T follicular helper cell (primary cell): ENCODE measurements around the gene AAR2.

Experiments
- DNase-seq: peaks from one replicate; pipeline ENCODE4 v3.0.0-alpha.2; 2020; ENCODE audit warnings: low read depth

The AAR2 gene

DNA sequence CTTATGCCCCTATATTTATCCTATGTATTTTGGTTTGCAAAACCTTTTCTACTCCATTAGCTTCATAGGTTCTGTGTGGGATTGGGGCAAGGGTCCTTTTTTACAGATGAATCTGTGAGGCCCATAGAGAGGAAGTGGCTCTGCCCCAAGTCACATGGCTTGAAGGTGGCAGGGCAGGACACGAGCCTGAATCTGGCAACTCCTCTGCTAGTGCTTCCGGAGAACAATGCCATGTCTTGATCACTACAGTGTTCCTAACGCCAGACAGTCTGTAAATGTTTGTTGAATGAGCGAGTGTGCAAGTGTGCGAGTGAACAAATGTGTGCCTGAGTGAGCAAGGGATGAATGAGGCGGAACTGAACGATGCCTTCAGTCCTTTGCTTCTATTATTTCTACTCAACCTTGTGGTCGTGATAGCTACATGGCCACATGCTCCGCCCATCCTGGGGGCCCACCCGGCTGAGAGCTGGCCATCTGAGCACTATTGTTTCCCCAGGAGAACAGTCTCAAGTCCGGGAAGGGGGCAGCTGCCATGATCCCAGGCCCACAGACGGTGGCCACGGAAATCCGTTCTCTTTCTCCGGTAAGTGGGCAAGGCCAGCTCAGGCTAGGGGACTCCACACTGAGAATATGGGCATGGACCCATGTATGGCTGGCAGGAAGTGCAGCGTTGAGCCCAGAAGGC is 17.8 kb upstream of the AAR2 start:
- DNase-seq = no peak

DNA sequence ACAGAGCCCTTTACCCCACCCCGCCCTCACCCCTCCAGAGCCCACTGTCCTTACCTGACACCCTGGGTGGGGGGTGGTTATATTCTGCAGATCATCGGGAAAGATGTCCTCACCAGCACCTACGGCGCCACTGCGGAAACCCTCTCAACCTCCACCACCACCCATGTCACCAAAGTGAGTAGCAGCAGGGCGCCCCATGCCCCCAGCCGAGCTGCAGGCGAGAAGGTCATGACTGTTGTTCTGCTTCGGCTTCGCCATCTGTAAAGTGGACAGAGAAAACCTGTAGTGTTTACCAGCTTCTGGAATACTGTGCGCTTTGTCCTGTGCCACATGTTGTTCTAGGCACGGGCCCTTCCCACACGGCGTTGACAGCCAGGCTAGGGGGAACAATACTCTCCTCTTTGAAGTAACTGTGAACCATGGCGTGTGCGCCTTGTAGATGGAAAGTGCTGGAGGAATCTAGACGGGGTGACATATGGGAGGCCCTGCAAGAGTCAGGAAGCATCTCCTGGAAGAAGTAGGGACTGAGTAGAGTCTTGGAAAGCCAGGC is 16.5 kb upstream of the AAR2 start:
- no peak for DNase-seq

DNA sequence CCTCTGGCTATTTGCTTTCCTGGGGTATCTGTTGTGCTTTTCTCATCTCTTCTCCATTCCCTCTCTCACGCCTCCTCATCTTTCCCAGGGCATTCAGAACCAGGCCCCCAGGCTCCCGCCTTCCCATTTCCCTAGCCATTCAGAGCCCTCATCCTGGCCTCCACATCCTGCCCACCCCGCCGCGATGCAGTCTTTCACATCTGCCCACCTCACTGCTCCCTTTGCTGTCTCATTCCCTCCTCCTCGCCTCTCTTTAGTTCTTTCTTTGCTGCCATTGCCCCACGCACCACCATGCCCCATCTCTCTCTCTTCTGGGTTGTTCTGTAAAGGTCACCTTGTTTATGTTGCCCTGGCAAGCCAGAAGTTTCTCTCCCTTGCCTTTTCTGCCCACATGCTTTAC is 10.6 kb upstream of the AAR2 start:
- DNase-seq = no peak

DNA sequence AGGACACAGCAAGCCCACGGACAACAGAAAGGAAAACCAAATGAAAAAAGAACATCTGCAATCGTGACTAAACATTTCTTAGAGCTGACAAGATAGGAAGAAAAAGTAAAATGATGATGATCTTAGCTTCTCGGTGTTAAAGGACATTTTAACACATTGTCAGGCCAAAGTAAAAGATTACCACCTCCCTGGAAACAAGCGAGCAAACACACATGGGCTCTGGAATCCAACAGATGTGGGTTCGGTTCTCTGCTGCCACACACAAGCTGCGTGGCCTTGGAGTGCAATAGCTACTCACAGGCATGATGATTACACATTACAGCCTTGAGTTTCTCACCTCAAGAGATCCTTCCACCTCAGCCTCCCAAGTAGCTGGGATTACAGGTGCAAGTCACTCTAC is 7.5 kb upstream of the AAR2 start:
- no peak for DNase-seq

DNA sequence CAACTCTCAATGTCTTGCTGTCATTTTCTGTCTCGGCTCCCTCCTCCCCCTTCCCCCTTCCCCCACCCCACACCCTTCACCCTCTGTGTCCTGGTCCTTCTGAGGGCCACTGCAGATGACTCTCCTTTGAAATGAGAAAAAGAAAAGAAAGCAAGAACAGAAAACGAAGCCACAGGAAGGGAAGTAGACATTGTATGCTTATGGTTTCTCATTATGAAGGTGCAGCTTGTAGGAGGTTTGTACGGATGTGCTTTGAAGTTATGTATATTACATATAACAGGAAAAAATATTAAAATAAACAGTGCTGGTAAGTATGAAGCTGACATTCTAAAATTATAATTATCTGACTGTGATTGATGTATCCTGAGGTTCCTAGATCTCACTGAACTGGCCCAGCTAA is 6.3 kb upstream of the AAR2 start:
- no peak for DNase-seq

DNA sequence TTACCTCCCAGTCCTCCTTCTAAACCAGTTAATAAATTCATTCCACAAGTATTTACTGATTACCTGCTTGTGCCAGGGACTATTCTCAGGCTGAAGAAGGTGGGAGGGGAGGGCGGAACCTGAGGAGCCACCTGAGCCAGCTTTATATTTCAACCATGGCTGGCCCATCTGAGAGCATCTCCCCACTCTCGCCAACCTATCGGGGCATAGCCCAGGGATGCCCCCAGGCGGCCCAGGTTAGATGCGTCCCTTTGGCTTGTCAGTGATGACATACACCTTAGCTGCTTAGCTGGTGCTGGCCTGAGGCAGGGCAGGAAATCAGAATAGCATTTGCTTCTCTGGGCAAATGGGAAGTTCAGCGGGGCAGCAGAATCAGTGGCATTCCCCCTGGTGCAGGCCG is 4.9 kb upstream of the AAR2 start:
- no peak for DNase-seq

DNA sequence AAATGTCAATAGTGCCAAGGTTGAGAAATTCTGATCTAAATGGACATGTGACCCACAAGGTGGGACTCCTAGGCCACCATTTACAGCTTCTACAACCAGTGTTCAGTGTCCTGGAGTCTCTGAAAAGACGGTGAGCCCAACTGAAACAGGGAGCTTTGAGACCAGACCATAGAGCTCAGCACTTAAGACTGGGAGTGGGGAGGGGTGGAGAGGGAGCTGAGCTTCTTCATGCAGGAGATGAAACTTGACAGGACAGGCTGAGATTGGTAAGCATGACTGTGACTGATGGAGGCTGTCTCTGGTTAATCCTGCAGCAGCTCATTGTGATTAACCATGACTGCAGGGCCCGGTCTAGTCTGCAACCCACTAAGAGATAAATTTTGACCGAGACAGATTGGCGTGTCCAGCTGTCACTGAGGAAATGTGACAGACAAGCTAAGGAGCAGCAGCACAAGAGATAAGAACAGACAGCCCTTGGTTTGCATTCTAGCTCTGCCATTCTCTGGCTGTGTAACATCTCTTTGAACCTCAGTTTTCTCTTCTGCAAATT is 1.4 kb upstream of the AAR2 start:
- DNase-seq = no peak

DNA sequence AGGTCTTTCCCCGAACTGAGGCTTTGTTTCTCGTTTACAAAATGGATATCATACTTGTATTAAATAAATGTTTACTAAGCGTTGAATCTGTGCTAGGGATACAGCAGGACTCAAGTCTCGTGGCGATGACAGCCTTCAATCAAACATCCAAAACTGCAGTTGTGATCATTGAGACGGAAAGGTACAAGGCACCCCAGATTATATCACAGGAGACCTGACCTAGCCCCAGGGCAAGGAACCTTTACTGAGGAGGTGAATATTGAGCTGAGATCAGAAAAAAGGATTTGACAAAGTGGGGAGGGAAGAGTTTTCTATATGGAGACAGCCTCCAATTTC is 476 bp downstream of the AAR2 start:
- no peak for DNase-seq

DNA sequence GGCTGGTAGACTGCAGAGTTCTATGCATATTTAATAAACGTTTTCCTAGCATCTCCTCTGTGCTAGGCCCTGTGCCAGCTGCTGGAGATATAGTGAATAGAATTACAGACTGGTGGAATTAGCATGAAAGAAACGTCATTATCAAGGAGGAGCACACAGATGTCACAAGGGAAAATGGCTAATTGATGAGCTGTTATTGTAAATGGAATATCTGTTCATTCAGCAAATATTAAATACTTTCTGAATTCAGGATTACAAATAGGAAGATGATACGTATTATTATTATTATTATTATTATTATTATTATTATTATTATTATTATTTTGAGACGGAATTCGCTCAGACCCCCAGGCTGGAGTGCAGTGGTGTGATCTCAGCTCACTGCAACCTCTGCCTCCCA is 1.2 kb downstream of the AAR2 start:
- no peak for DNase-seq

DNA sequence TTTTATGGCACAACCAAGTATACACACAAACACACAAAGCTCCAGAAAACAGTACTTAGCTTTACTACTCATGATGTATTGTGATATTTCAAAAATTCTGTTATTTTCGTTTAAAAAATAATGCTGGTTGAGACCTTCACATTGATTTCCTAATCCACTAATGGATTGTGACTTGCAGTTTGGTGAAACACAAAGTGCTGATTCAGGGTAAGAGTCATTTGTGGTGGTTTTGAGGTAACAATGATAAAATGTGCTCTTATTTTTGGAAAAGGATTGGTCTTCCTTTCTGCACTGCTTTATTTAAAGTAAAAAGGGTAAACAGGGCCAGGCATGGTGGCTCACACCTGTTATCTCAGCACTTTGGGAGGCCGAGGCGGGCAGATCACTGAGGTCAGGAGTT is 1.9 kb downstream of the AAR2 start:
- DNase-seq = no peak

DNA sequence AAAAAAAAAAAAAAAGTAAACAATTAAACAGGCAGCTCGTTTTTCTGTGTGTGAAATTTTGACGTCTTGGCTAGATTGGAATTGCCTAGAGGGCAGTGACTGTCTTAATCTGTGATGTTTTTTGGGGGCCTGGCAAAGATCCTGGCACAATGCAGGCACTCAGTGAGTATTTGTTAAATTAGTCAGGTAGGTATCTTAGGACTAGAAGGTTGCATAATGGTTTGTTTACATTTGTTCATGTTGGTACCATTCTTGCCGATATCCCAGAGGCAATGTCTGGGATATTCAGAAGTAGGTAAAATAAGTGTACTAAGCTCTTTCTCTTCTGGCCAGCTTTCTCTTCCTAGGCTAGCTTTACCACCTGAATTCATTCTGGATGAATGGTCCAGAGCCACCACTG is 2.5 kb downstream of the AAR2 start:
- DNase-seq = no peak

DNA sequence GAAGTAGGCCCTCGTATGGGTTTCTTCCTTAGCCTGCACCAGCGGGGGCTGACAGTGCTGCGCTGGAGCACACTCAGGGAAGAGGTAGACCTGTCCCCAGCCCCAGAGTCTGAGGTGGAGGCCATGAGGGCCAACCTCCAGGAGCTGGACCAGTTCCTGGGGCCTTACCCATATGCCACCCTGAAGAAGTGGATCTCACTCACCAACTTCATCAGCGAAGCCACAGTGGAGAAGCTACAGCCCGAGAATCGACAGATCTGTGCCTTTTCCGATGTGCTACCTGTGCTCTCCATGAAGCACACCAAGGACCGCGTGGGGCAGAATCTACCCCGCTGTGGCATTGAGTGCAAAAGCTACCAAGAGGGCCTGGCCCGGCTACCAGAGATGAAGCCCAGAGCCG is 3.8 kb downstream of the AAR2 start:
- no peak for DNase-seq

DNA sequence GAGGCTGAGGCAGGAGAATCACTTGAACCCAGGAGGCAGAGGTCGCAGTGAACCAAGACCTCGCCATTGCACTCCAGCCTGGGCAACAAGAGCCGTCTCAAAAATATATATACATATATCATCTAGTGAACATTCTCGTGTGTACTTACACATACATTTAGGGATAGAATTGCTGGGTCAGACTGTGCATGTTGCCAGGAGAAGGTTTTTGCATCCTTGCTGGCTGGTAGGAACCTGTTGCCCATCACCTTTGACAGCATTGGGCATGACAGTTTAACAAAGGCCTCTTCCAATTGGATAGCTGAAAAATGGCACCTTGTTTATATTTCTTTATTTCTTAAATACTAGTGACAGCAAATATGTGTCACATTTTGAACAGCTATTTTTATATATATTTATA is 5.4 kb downstream of the AAR2 start:
- DNase-seq = no peak

DNA sequence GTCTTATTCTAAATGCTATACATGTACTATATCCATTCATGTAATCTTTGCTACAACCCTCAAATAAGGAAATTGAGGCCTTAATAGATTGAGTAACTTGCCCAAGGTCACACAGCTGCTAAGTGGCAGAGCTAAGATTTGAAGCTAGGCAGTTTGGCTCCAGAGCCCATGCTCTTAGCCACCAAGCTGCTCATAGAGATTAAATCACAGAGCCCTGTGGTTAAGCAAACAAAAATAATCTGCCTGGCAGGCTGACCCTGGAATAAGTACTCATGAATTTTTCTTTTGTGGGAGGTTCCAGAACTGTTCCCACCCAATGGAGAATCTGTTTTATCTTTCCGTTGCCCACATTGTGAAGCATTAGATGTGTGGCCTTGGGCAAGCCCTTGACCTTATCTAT is 7.4 kb downstream of the AAR2 start:
- no peak for DNase-seq

DNA sequence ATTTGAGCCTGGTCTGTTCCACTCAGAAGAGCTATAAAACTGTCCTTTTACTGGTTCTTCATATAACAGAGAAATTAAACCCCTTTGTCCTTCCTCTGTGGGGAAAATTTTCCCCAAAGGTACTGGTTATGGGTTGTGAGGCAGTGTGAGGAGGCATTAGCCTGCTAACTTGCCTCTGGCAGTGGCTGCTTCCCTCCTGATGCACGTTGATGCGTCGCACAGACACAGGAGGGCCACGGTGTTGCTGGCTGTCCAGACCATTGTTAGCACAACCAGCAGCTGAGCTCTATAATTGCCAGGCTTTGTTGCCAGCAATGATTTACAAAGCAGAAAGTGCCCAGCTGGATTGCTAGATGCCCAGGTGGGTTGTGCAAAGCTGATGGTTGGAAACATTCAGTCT is 10.1 kb downstream of the AAR2 start:
- no peak for DNase-seq

DNA sequence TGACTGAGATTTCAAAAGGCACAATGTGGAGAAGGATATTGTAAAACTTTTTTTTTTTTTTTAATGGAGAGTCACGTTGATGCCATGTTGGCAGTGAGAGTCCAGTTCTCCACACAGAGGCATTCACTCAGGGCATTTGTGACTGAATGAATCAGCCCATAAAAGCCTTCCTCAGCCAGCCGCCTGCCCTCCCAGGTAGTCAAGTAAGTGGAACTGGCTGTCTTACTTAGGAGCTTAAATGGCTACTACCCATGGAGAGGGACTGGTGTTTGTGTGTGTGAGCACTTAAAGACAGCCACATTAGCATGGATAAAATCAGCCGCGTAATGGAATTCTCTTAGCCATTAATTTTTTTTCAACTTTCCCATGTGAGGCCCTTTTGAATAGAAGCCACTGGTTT is 12.6 kb downstream of the AAR2 start:
- DNase-seq = no peak

DNA sequence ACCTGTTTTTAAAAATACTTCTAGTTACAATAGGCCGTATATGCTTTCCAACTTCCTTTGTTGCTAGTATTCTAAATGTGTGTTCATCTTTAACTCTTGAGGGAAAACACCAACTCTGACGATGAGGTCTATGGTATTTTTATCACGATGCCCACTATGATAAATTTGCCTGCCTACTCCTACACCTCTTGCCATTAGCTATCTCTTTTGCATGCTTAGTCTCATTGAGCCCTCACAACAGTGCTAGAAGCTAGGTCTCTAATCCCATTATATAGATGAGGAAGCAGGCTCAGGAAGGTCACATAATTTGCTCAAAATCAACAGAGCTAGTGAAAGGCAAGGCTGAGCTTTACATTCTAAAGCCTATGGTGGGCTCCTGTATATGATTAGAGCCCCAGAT is 13.2 kb downstream of the AAR2 start:
- no peak for DNase-seq

DNA sequence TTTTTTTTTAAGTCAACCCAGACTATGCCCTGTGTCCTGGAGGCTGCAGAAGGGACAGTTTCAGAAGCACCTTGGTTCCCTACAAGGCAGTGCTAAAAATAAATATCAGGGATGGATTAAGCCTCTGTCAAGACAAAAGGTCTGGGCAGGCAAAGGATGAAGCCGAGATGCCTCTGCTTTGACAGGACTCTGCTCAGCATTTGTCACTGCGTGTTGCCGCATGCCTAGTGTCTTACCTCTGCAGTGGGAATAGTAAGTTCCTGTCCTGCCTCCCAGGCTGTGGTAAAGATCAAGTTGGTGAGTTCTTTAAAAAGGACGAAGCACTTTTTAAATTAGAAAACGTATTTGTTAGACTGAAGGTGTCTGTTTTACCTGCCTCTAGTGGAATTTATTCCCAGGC is 15.1 kb downstream of the AAR2 start:
- DNase-seq = no peak

DNA sequence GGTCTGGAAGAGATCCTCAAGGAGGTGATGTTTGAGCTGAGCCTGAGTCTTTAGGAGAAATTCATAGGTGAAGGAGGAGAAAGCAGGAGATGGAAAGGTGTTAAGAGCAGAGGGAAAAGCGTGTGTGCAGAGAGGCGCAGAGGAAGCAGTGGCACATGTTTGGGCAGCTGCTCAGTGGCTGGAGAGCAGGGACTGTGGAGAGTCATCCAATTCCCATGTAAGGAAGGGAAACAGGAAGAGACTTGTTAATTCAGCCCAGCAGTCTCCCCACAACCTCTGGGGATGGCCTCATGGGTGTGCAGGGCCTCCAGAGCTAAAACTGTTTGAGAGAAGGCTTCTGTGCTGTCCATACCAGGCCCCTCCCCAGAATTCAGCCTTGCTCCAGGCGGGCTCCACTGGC is 16.2 kb downstream of the AAR2 start:
- no peak for DNase-seq

DNA sequence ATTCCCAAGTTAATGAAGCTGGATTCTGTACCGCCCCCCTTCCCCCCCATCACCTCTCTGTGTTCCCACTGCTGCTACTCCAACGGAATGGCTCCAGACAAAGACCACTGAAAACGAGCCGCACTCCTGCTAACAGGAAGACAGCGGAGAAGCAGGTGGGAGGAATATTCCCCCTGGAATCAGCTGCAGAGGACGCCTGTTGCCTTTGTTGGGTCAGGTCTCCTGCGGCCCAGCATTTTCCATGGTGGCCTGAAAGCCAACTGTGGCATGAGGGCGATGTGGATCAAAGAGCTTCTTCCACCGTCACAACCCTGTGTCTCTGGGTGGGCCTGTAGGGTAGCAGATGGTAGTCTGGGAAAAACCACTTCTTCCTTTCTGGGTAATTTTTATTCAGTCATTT is 16.8 kb downstream of the AAR2 start:
- no peak for DNase-seq

DNA sequence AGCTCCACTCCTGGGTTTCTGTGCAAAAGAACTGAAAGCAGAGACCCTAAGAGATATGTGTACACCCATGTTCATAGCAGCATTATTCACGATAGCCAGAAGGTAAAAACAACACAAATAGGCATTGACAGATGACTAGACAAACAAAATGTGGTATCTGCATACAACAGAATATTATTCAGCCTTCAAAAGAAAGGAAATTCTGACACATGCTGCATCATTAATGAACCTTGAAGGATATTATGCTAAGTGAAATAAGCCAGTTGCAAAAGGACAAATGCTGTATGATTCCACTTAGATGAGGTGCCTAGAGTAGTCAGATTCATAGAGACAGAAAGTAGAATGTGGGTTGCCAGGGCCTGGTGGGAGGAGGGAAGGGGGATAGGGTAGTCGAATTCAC is 17.8 kb downstream of the AAR2 start:
- DNase-seq = no peak

DNA sequence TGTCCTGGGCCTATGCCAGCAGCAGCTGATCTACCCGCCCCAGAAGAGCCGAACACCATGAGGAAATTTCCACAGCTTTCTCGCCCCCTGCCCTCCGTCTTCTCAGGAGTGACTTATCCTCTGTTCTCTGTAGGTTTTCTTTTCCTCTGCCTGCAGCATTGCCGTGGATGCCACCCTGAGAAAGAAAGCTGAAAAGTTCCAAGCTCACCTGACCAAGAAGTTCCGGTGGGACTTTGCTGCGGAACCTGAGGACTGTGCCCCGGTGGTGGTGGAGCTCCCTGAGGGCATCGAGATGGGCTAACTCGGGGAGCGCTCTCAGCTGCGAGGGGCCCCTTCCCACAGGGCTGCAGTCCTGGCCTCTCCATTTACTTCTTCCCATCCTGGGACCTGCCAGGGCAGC is 19.2 kb downstream of the AAR2 start:
- DNase-seq = no peak

DNA sequence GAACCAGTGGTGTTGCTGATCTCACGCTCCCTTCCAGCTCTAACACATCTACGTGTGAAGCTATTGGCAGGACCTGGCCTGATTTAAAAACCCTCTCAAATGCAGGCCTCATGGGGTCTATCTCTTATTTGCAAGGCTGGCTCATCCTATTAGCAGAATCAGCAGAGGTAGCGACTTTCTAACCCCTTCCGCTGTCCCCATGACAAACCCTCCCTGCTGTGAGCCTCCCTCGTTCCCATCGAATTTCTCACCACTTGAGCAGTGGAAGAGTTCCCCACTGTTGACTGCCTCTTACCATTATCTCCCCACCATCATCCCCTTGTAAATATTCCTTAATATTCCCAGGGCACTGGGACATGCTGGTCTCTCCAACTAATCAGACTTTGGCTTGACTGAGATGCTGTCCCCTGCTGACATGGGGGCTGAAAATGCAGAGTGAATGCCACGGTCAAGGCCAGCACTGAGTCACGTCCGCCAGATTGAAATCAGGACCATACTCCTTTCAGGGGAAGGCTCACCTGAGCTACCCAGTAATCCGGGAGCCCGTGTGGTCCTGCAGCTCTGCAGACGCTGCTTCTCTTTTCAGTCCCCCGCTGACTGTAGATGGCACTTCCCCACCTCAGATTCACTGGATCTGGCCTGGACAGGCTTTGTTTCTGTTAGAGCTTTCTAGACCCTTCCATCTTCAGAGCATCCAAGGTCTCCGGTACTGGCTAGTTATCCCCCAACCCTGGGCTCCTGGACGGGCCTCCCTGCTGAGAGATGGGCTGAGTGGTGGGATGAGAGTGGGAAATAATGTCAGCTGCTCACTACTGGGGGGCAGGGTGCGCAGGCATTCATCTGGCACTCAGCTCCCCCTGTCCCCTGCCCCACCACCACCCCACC is 23.1 kb downstream of the AAR2 start:
- DNase-seq = no peak
